NCI-H2196 (cell line): ENCODE measurements around the gene FLOT1.
A peak's percentile ranks its signal among the peaks of the same experiment; 100 is the strongest.

Experiments used
- DNase-seq: peaks from one replicate; lab custom pipeline; 2025; ENCODE audit not compliant: unreplicated experiment; lab: John Stamatoyannopoulos, UW

FLOT1 gene

DNA sequence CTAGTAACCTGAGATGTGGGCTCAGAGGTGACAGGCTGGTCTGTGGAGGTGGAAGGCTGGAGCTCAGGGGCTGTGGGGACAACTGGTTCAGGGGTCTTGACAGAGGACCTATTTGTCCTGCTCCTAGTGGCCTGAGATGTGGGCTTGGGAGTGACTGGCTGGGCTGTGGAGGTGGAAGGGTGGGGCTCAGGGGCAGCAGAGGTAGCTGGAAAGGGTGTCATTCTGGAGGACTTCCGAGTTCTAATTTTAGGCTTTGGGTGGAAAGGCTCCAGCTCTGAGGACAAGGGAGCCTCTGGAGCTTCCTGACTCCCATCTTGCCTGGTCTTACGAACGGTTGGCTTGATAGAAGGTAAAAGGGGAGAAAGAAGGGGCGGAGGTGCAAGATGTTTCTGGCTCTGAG, 36.9 kb downstream of the FLOT1 start:
- DNase-seq, result no peak

DNA sequence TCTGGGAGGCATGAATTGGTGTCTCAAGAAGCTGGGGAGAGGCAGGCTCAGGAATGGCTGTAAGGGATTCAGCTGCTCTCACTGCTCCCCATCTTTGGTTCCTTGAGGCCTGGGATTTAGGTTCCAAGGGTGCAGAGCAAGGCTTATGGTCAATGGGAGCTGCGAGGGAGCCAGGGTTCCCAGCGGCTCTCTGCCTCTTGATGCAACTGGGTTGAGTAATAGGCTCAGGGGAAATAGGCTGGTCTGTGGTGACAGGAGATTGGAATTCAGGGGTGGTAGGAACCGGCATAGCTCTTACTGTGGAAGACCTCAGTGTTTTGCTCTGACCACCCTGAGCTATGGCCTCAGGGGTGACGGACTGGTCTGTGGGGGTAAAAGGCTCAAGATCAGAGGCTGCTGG, 38.7 kb downstream of the FLOT1 start:
- no peak for DNase-seq

- no peak for DNase-seq
These were observed 39.5 kb downstream of the FLOT1 start for GRCh38 chr6:30703011-30703410.

GRCh38 chr6:30700340-30700739, 42.1 kb downstream of the FLOT1 start:
- DNase-seq, result no peak

DNA sequence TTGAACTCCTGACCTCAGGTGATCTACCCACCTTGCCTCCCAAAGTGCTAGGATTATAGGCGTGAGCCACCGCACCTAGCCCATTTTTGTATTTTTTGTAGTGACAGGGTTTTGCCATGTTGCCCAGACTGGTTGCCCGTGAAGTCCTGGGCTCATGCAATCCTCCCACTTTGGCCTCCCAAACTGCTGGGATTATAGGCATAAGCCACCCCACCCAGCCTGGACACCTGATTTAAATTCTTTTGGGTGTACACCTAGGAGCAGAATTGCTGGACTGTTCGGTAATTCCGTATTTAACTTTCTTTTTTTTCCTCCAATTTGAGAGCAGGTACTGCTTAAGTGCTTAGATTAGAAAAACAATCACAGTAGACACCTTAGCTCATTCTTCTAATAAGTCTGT, 46.1 kb downstream of the FLOT1 start:
- no peak for DNase-seq

- no peak for DNase-seq
These were observed 51.2 kb downstream of the FLOT1 start for GRCh38 chr6:30691208-30691847.

GRCh38 chr6:30690403-30691207, 51.9 kb downstream of the FLOT1 start, which contains the start of gene NRM:
Gene NRM (minus strand): TSS chr6:30690984. CDS start chr6:30690974, 10 bp downstream.
- DNase-seq, result peak; percentile 84

GRCh38 chr6:30689985-30690384, 52.5 kb downstream of the FLOT1 start:
- no peak for DNase-seq

DNA sequence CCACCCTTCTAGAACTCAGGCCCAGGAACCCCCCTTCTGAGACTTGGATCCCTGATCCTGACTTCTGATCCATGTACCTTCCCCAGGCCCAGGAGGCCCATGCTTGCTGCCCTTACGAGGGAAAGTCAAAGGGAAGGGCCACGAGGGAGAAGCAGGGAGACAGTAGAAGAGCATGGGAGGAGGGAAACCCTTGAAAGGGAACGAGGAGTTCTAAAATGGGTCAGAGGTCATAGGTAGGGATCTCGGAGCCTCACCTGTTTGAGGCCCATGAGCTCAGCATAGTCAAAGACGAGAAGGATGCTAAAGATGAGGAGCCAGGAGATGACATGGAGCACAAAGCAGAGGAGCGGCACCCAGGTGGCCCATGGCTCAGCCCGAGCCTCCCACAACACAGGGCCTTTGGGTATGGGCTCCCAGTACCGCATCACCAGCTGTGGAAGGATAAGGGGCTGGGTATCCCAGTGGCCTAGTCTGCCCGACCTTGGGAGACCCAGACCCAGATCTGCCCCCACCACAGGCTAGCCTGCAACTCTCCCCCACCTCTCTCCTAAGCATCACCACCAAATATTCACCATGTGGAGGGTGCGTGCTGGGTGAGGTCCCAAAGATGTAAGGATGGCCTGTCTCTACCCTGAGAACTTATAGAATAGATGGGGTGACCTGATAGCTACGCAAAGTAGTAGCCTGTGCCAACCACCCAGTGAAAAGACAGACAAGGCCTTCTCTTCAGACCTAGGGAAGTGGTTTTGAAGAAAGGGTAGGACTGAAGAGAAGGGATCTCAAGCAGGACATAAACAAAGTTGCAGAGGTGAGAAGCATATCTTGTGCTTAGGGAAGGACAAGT, 53.2 kb downstream of the FLOT1 start:
- DNase-seq, result no peak

DNA sequence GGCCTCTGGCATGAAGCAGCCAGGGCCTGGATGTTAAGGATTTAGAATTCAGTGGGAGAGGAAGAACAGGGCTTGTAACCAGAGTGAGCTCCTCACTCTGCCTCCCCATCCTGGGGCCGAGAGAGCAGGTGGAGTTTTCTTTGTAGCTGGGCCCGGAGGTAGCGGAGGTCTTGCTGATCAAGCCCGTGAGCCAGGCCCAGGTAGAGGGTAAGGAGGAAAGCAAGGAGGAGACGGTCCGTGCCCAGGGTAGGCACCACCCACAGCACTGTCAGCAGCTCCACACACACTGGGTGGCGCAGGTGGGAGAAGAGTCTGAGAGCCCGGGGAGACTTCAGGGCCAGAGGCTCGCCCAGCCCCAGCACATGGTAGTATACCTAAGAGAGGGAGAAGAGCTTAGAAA, 53.9 kb downstream of the FLOT1 start:
- no peak for DNase-seq

DNA sequence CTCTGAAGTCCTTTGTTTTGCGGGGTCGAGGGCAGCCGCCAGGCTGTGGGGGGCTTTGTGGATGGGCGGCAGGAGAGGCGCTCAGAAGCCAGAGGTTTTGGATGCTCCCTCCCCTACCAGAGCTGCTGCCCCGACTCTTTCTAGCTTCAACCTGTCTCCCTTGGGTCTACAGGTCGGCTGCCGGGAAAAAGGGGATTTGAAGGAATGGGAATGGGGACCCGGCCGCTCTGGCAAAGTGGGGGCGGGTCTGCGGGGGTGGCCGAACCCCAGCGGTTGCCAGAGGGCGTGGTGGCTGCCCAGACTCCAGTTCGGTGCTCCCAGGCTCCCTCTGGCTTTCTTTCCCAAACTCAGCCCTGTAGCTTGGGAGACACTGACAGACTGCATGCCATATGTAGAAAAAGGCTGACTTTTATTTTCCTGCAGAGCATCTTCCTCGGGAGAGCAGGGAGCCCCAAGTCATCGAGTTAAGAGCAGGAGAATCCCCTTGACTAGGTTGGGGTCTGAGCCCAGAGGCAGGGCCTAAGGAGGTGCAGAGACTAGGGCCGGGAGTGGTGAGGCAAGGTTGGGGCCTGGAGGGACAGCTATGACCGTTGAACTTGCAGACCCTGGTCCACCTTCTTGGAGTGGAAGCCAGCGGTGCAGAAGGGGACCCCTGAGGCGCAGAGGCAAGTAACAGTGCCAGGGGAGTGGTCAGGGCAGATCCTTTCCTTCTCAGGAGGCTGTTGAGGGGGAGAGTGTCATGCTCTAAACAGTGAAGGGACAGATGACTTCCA, 54.6 kb downstream of the FLOT1 start:
- DNase-seq, result no peak

GRCh38 chr6:30686908-30687658, 55.4 kb downstream of the FLOT1 start:
- peak; percentile 59 for DNase-seq

DNA sequence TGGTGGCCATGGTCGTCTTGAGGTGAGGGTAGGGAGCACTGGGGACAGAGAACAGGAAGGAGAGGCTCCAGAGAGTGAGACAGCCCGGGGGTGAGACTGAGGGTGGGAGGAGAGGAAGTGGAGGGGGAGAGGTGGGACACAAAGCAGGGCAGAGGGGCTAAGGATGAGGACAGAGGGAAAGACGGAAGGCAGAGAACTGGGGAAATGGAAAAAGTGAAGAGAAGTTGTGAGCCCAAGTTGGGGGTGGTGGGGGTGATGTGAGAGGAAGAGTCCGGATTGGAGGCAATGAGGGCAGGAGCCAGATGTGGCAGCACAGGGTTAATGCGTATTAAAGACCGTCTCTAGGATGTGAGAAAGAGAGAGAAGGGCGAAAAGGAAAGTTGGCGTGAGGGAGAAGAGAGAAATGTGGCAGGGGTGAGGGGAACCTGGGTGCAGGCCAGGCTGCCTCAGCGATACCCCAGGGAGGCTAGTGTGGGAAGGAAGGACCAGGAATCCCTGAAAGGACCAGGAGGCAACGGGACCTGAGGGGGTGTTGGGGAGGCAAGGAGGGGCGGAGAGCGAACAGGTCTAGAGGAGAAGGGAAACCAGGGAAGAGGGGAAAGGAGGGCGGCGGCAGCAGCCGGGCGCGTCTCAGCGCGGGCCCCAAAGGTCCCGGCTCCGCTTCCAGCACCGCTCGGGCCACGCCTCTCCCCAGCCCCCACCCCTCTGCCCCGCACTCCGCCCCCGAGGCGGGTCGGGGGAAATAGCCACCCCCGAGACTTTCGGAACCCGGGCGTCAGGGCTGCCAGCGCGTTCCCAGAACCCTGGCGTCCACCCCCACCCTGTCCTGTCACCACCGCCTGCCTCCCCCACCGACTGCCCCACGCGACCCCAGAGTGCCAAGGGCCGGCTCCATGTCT, 56.2 kb downstream of the FLOT1 start, which contains the start of gene PPP1R18:
TSS of gene PPP1R18 (minus strand) at position 637 of the 899 bp plus-strand sequence. CDS start at position 10, 627 bp downstream.
- DNase-seq, result peak; percentile 31

DNA sequence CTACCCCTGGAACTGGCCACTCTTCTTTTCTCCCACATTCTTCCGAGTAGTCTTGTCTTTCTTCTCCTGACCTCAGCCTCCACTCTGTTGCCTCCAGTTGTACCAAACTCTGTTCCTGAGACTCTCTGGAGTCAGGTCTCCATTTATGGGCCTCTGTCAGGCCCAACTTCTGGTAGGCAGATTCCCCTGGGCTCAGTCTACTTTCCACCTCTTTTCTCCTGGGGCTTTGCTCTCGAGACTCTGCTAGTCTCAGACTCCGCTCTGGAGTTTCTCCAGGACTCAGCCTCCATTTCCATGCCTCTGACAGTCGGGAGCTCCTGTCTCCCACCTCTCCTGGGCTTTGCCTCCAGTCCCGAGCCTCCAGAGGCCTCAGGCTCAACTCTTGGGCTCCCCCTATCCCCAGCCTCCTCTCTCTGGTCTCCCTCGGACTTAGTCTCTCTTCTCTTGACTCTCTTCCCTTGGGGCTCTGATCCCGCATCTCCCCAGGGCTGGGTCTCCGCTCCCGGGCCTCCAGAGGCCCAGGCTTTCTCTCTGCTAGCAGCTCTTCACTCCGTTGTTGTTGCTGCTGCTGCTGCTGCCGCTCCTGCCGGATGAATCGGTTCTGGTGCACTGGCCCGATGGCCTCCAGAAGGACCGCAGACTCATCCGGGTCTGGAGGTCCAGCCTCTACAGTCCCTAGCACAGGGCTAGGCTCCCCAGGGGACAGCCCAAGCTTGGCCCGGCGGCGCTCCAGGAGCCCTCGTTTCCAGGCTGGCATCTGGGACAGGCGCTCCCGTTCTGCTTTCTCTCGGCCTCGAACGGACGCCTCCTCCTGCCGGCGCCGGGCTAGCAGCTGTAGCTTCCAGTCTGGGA, 57.1 kb downstream of the FLOT1 start:
- DNase-seq, result no peak

- DNase-seq, result no peak
These were observed 57.9 kb downstream of the FLOT1 start for GRCh38 chr6:30684386-30685156.

- DNase-seq, result no peak
These were observed 58.5 kb downstream of the FLOT1 start for GRCh38 chr6:30683980-30684338.

DNA sequence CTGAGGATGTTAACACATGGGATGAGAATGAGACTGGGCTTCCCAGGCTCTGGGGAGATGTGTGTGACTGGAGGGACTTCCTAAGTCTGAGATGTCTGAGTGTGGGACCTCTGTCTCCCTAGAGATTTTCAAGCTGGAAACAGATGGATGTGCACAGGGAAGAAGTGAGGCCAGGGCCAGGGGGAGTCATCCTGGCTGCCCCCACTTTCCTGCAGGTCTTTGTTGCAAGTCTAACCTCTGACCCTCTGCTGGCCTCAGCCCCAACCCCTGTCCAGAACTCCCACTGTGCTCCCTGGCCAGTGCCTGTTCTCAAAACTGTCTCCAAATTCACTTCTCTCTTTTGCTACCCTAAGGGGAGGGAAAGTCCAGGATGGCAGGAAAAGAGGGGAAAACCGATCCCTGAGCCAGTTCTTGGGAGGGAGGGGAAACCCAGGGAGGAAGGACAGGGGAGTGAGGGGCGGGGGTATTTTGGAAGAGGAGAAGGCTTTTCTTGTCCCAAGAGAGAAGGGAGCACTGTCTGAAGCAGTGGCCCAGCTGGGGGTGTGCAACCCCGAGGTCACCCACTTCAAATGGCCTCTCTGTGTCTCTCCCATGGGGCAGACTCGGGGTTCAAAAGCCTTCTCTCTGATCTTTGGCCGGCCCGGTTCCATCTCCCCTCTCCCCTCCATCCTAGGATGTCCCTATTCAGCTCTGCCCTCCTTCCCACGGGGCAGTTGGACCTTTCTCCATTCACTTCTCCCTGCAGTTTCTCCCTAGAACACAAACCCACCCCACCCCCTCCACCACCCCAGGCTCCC, 59.1 kb downstream of the FLOT1 start:
- no peak for DNase-seq
